GM19035 (cell line): ENCODE measurements around the gene CCDC63.

Experiments
- ATAC-seq: cut with Tn5 transposase; IDR thresholded peaks from one replicate; pipeline ENCODE4 v1.9.1; 2021; ENCODE audit not compliant: unreplicated experiment

Gene CCDC63

DNA sequence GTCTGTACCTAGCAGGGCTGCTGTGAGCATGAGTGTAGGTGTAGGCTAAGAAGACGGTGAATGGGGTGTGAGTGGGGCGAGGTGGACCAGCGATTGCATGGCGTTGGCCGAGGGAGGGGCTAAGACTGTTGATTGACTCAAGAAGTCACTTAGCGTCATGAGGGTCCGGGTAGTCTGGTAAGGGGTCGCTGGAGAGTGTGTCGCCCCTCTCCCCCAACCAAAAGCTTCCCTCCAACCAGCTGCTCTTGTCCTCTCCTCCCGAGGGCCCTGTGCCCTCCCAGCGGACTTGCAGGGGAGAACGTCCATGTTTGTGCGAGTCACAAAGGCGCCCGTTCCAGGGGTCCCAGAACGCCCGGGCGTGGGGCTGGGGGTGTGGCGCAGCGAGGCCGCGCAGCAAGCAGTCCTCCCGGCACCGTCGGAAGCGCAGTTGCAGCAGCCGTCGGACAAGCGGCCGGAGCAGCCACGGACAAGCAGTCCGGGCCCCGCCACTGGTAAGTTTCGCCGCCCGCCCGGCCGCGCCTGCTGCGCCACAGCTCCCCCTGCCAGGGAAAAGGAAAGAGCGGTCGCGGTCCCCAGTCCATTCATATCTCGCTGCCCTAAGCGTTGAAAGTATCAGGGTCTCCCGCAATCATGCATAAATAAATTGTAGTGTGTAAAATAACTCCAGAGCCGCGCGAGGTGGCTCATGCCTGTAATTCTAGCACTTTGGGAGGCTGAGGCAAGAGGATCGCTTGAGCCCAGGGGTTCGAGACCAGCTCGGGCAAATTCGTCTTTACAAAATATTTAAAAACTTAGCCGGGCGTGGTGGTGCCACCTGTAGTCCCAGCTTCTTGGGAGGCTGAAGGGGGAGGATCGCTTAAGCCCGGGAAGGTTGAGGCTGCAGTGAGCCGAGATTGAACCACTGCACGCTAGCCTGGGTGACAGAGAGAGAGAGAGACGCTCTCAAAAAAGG lies at the start of gene CCDC63:
TSS of gene CCDC63 (plus strand) at position 373 of the 952 bp plus-strand sequence. CDS start 5,968 bp downstream, outside the sequence.
- no peak for ATAC-seq

- ATAC-seq, result no peak
These were observed 48.3 kb upstream of the CCDC63 start for GRCh38 chr12:110798461-110798860.

DNA sequence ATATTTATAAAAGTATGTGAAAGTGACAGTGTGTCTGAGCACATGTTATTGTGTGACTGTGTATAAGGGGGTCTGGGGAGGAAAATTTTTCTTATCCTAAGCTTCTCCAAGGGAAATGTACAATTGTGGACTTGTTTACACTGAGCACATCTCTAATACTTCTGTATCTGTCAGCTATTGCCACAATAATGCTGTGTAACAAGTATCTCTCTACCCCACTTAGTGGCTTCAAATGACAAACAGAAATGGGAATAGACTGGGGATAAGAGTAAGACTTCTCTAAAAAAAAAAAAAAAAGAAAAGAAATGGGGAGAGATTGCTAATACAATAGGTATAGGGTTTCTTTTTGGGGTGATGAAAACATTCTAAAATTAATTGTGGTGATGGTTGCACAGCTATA lies 44.3 kb upstream of the CCDC63 start:
- ATAC-seq, result no peak

- no peak for ATAC-seq
These were observed 42.4 kb upstream of the CCDC63 start for GRCh38 chr12:110804406-110804805.

DNA sequence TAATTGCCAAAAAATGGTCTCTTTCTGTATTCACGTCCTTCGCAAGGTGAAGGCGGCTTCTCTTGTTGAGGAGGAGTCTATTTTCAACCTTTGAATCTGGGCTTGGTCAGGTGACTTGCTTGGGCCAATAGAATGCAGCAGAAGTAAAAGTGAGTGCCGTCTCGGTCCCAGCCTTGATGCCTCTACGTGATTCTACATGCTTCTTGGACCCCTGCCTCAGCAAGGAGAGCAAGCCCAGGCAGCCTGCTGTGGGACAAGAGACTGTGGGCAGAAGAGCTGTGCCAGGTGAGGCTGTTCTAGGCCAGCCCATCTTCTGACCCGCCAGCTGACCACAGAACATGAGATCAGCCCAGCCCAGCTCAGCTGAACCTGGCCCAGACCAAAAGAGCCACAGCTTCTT lies 39.1 kb upstream of the CCDC63 start:
- ATAC-seq, result no peak

GRCh38 chr12:110809149-110809548 lies 37.6 kb upstream of the CCDC63 start:
- ATAC-seq, result no peak

- ATAC-seq, result no peak
These were observed 34.8 kb upstream of the CCDC63 start for GRCh38 chr12:110811972-110812371.

DNA sequence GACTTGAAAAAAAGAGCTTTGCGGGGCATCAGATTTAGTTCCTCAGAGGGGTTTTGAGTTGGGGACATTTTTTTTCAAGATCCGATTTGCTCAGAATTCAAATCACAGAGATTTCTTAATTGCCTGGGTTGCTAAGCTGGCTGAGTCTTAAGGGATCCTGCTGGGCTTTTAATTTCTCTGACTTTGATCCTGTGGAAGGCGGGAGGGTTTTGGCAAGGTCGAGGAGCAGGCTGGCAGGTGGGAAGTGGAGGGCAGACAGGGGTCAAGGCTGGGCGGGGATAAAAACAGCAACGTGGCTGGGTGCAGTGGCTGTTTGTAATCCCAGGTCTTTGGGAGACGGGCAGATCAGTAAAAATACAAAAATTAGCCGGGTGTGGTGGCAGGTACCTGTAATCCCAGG lies 33.5 kb upstream of the CCDC63 start:
- ATAC-seq, result no peak

DNA sequence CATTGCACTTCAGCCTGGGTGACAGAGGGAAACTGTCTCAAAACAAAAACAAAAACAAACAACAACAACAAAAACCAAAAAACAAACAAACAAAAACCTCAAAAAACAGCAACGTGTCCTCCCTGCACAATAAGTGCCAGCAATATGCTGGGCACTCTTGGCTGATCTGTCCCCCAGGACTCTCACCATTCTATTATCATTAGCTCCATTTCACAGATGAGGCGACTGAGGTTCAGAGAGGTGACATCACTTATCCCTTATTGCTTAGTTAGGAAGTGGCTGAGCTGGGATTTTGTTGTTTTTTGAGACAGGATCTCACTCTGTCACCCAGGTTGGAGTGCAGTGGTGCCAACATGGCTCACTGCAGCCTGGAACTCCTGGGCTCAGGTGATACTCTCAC lies 33.0 kb upstream of the CCDC63 start:
- no peak for ATAC-seq

DNA sequence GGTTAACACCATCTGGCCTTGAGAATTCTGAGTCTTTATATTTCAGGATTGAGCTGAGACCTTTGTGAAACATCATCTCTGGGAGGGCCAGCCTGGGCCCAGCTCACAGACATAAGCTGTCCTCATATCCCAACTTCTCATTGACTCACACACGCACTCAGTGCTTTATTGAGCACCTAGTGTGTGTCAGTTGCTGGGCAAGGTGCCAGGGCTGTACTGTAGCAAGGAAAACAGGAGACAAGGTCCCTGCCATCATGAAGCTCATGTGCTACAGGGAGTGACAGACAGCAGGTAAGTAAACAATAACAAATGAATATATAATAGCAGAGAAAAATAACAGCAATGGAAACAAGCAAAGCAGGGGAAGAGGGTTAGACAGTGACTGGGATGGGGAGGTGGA lies 30.5 kb upstream of the CCDC63 start:
- no peak for ATAC-seq

DNA sequence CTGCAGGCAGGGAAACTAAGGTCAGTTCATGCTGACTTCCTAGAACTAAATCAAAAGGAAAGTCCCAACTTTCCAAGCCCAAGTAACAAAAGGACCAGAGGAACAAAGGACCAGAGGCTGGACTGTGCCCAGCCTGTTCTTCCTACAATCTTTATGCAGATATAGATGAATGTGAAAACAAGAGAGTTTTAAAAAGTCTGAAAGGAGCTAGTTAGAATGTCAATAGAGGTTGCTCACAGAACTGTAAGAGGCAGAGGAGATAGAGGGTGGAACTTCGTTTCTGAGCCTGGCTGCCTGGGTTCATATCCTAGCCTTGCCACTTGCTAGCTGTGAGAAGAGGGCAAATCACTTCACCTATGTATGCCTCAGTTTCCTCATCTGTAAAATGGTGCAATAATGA lies 30.0 kb upstream of the CCDC63 start:
- ATAC-seq, result no peak

DNA sequence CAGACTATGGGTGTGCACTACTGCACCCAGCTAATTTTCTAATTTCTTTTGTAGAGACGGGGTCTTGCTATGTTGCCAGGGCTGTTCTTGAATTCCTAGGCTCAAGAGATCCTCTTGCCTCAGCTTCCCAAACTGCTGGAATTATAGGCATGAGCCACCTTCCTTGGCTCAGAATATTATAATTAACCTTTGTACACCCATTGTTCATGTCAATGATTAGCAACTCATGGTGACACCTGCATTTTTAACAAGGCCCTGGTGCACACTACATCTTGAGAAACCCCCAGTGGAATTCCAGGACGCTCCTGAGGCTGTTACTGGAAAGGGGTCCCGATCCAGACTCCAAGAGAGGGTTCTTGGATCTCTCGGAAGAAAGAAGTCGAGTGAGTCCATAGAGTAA lies 28.3 kb upstream of the CCDC63 start:
- ATAC-seq, result no peak

GRCh38 chr12:110819150-110819549 lies 27.6 kb upstream of the CCDC63 start:
- no peak for ATAC-seq

- no peak for ATAC-seq
These were observed 27.1 kb upstream of the CCDC63 start for GRCh38 chr12:110819646-110820045.

DNA sequence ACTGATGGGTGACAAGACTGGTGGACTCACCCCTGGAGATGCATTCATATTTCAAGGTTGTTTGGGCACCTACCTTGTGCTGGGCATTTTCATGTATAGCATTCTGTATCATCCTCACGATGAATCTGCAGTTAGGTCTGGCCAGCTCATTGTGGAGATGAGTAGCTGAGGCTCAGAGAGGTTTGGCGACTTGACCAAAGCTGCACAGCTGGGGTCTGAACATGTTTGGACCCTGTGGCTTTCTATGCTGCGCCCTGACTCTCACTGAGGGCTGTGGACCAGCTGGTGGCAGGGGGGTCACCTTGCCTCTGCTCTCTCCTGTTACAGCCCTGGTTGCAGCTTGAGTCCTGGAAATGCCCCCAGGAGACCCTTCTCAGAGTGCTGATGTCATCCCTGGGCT lies 24.9 kb upstream of the CCDC63 start:
- ATAC-seq, result no peak

- ATAC-seq, result no peak
These were observed 23.9 kb upstream of the CCDC63 start for GRCh38 chr12:110822821-110823415.

- no peak for ATAC-seq
These were observed 22.4 kb upstream of the CCDC63 start for GRCh38 chr12:110824342-110824741.

GRCh38 chr12:110825530-110825929 lies 21.3 kb upstream of the CCDC63 start:
- no peak for ATAC-seq

GRCh38 chr12:110826592-110827200 lies 20.1 kb upstream of the CCDC63 start:
- ATAC-seq, result peak; percentile 82

DNA sequence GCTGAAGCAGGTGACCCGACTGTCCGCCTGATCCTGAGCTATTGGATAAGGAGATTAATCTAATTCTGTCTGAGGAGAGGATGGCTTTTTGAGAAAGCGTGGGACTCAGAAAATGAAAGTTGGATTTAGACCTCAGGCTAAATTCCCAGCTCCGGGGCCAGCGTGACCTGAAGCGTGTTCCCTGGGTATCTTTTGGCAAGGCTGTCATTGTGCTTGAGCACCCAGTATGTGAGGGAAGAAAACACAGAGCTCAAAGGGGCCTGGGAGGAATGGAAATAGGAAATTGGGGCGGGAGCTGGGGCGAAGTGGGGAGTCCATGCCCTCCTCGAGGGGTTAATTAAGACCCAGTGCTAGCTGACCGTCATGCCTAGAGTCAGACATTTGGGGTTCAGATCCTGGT lies 17.5 kb upstream of the CCDC63 start:
- ATAC-seq, result no peak

DNA sequence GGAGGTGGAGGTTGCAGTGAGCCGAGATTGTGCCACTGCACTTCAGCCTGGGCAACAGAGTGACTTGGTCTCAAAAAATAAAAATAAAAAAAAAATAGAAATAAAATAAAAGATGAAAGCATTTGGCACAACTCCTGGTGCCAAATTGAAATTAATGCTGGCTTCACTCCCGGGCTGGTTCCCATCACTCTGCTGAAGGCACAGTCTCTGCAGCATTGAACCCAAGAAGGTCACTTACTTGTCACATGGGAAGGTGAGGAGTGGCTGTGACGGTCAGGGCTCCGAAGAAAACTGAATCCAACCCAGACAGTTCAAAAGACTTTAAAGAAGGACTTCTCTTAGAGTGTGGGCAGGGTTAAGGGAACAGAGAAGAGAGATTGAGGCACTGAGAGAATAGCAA lies 10.5 kb upstream of the CCDC63 start:
- ATAC-seq, result no peak

GRCh38 chr12:110841007-110841406 lies 5.8 kb upstream of the CCDC63 start:
- no peak for ATAC-seq
